Urothelium cell line (cell line): ENCODE data around the gene CIAO3.

ENCODE experiments used
- DNase-seq: peaks from one replicate; pipeline ENCODE4 v3.0.0; 2011; ENCODE audit warnings: low spot score, mixed read lengths
- FAIRE-seq: peaks from 2 replicates; lab custom pipeline; 2011; peaks lifted over from hg19 to GRCh38; lab: Jason Lieb, UNC

The CIAO3 gene

GRCh38 chr16:711548-712320 is 29.1 kb downstream of the CIAO3 start:
- DNase-seq: peak; percentile 73
- FAIRE-seq: no peak

GRCh38 chr16:711084-711483 is 29.7 kb downstream of the CIAO3 start:
- FAIRE-seq (no peak), DNase-seq (no peak)

GRCh38 chr16:710500-711075 is 30.2 kb downstream of the CIAO3 start:
- no peak for FAIRE-seq
- no peak for DNase-seq

GRCh38 chr16:709566-710499 is 31.0 kb downstream of the CIAO3 start:
- DNase-seq: peak; percentile 94

GRCh38 chr16:708959-709358 is 31.8 kb downstream of the CIAO3 start:
- no peak for FAIRE-seq
- no peak for DNase-seq

More at GRCh38 chr16:709566-710499, 31.0 kb downstream of the CIAO3 start:
- FAIRE-seq: peak; percentile 76

- no peak for DNase-seq
- FAIRE-seq: no peak
These were observed 32.8 kb downstream of the CIAO3 start for GRCh38 chr16:708019-708418.

GRCh38 chr16:707062-707538 is 33.7 kb downstream of the CIAO3 start:
- FAIRE-seq (no peak), DNase-seq (no peak)

- DNase-seq (no peak), FAIRE-seq (no peak)
These were observed 34.4 kb downstream of the CIAO3 start for GRCh38 chr16:706189-707061.

GRCh38 chr16:705431-706188 is 35.2 kb downstream of the CIAO3 start, which contains the start of gene FBXL16:
Gene FBXL16 (minus strand): TSS chr16:705801. CDS start chr16:697405, 8,396 bp downstream.
- DNase-seq (peak; percentile 92), FAIRE-seq (peak; percentile 40)

GRCh38 chr16:704552-705380 is 36.0 kb downstream of the CIAO3 start:
- no peak for FAIRE-seq
- no peak for DNase-seq

GRCh38 chr16:704047-704446 is 36.8 kb downstream of the CIAO3 start:
- no peak for FAIRE-seq
- no peak for DNase-seq

GRCh38 chr16:703406-703805 is 37.4 kb downstream of the CIAO3 start:
- FAIRE-seq: no peak

GRCh38 chr16:702341-702740 is 38.5 kb downstream of the CIAO3 start:
- no peak for FAIRE-seq
- no peak for DNase-seq

More at GRCh38 chr16:703406-703805, 37.4 kb downstream of the CIAO3 start:
- no peak for DNase-seq

- FAIRE-seq (no peak), DNase-seq (peak; percentile 64)
These were observed 39.9 kb downstream of the CIAO3 start for GRCh38 chr16:700684-701584.

GRCh38 chr16:698911-699671 is 41.7 kb downstream of the CIAO3 start:
- no peak for DNase-seq
- FAIRE-seq: no peak

- no peak for DNase-seq
- no peak for FAIRE-seq
These were observed 45.3 kb downstream of the CIAO3 start for GRCh38 chr16:695355-696089.
